GM23338 (cell line): ENCODE data around the gene POPDC3. TPM values are rescaled to one million over a fixed set of nuclear protein-coding genes. Genes with fewer than 3 reads are reported as not detected.

ENCODE experiments used
- ATAC-seq: fragments of 200-7000 bp; cut with Tn5 transposase; 3 replicates; pipeline ENCODE4 v1.9.1; 2020
- DNase-seq: peaks from one replicate; pipeline ENCODE4 v3.0.0-alpha.2; 2015; ENCODE audit warnings: low spot score
- H2AFZ ChIP-seq: fragments of 200-600 bp; sonication (generic); 2 replicates; pipeline ENCODE4 v1.8.0; 2016; ENCODE audit warnings: antibody characterized with exemption, mild to moderate bottlenecking, moderate library complexity
- H3F3A ChIP-seq: fragments of 200-600 bp; sonication (generic); replicated peaks from 2 replicates; pipeline ENCODE4 v1.8.0; 2017; ENCODE audit warnings: antibody characterized with exemption, mixed run types, low read depth
- H3K27ac ChIP-seq: fragments of 200-600 bp; sonication (generic); 2 replicates; pipeline ENCODE4 v1.6.1; 2016; ENCODE audit warnings: low read depth
- H3K27me3 ChIP-seq: fragments of 200-600 bp; sonication (generic); 2 replicates; pipeline ENCODE4 v1.8.0; 2016; ENCODE audit warnings: mild to moderate bottlenecking, mixed run types, moderate library complexity; ENCODE audit not compliant: insufficient read depth
- H3K36me3 ChIP-seq: fragments of 200-600 bp; sonication (generic); 2 replicates; pipeline ENCODE4 v1.8.0; 2016; ENCODE audit warnings: mild to moderate bottlenecking; ENCODE audit not compliant: insufficient read depth
- H3K4me1 ChIP-seq: fragments of 200-600 bp; sonication (generic); 2 replicates; pipeline ENCODE4 v1.8.0; 2016; ENCODE audit warnings: mild to moderate bottlenecking, moderate library complexity; ENCODE audit not compliant: insufficient read depth
- H3K4me2 ChIP-seq: fragments of 200-600 bp; sonication (generic); 2 replicates; pipeline ENCODE4 v1.7.1; 2017; ENCODE audit warnings: mixed run types
- H3K4me3 ChIP-seq: fragments of 200-600 bp; sonication (generic); 2 replicates; pipeline ENCODE4 v1.6.1; 2016; ENCODE audit warnings: mixed run types
- H3K79me2 ChIP-seq: fragments of 200-600 bp; sonication (generic); replicated peaks from 2 replicates; pipeline ENCODE4 v1.8.0; 2017; ENCODE audit warnings: mild to moderate bottlenecking; ENCODE audit not compliant: insufficient read depth
- H3K9me2 ChIP-seq: fragments of 200-600 bp; sonication (generic); 2 replicates; pipeline ENCODE4 v1.8.0; 2017; ENCODE audit not compliant: insufficient read depth
- H4K20me1 ChIP-seq: fragments of 200-600 bp; sonication (generic); replicated peaks from 2 replicates; pipeline ENCODE4 v1.8.0; 2017; ENCODE audit warnings: mild to moderate bottlenecking; ENCODE audit not compliant: insufficient read depth
- H3K27ac Mint-ChIP-seq: 2 replicates; pipeline ENCODE4 v1.8.0; 2020; ENCODE audit warnings: inconsistent platforms, mild to moderate bottlenecking, moderate library complexity, mixed read lengths
- H3K27me3 Mint-ChIP-seq: 3 replicates; pipeline ENCODE4 v1.8.0; 2022; ENCODE audit warnings: low read depth, mild to moderate bottlenecking, moderate library complexity, mixed read lengths, inconsistent platforms; ENCODE audit not compliant: insufficient read depth, poor library complexity
- H3K36me3 Mint-ChIP-seq: 3 replicates; pipeline ENCODE4 v1.8.0; 2021; ENCODE audit warnings: low read depth, mild to moderate bottlenecking, inconsistent platforms, moderate library complexity, mixed read lengths
- H3K4me1 Mint-ChIP-seq: 3 replicates; pipeline ENCODE4 v1.8.0; 2020; ENCODE audit warnings: mild to moderate bottlenecking, inconsistent platforms, mixed read lengths
- H3K4me3 Mint-ChIP-seq: 3 replicates; pipeline ENCODE4 v1.8.0; 2021; ENCODE audit warnings: moderate library complexity, mild to moderate bottlenecking, inconsistent platforms, mixed read lengths
- H3K9me3 Mint-ChIP-seq: 3 replicates; pipeline ENCODE4 v1.8.0; 2020; ENCODE audit warnings: moderate library complexity, mild to moderate bottlenecking, inconsistent platforms, mixed read lengths
- CREB1 ChIP-seq: fragments of 250-450 bp; sonication (Bioruptor Pico); IDR thresholded peaks from 2 replicates; pipeline ENCODE4 v1.5.0; 2020; ENCODE audit warnings: low read depth, mild to moderate bottlenecking, moderate library complexity
- CTCF ChIP-seq, 2 experiments: fragments of 200-600 bp in 1 of 2; sonication (generic) in 1 of 2; conservative IDR thresholded peaks; 2 replicates each; pipeline versions ENCODE4 v1.5.1 to v1.6.1; 2016 to 2017; ENCODE audit warnings: antibody characterized with exemption in 2 of 2, low read depth in 2 of 2, mild to moderate bottlenecking in 2 of 2, moderate library complexity in 1 of 2
- EZH2 ChIP-seq: fragments of 200-600 bp; sonication (generic); IDR thresholded peaks from one replicate; pipeline ENCODE4 v1.8.0; 2017; ENCODE audit warnings: antibody characterized with exemption, mild to moderate bottlenecking, low read depth; ENCODE audit not compliant: unreplicated experiment
- EZH2phosphoT487 ChIP-seq: fragments of 200-600 bp; sonication (generic); IDR thresholded peaks from one replicate; pipeline ENCODE4 v1.8.1; 2018; ENCODE audit warnings: antibody characterized with exemption; ENCODE audit not compliant: unreplicated experiment
- JUNB ChIP-seq: IDR thresholded peaks from one replicate; pipeline ENCODE4 v1.6.1; 2016; ENCODE audit warnings: antibody characterized with exemption; ENCODE audit not compliant: unreplicated experiment
- NANOG ChIP-seq: IDR thresholded peaks from 2 replicates; pipeline ENCODE4 v1.6.1; 2016; ENCODE audit warnings: antibody characterized with exemption, borderline replicate concordance
- POLR2AphosphoS5 ChIP-seq: IDR thresholded peaks from 2 replicates; pipeline ENCODE4 v1.6.1; 2016; ENCODE audit warnings: antibody characterized with exemption, low read depth
- STAT1 ChIP-seq: IDR thresholded peaks from one replicate; pipeline ENCODE4 v1.6.1; 2016; ENCODE audit warnings: antibody characterized with exemption; ENCODE audit not compliant: unreplicated experiment
- ZNF114 ChIP-seq: fragments of 250-450 bp; sonication (Bioruptor Pico); IDR thresholded peaks from 2 replicates; pipeline ENCODE4 v1.5.0; 2020; ENCODE audit warnings: mild to moderate bottlenecking, moderate library complexity
- ZNF331 ChIP-seq: fragments of 250-450 bp; sonication (Bioruptor Pico); IDR thresholded peaks from 2 replicates; pipeline ENCODE4 v1.5.0; 2020; ENCODE audit warnings: low read depth, mild to moderate bottlenecking, moderate library complexity
- polyA plus RNA-seq: library from polyadenylated mRNA; unstranded; fragments of >200 nt; fragmentation: Nextera tagmentation; extraction: Ambion mirVana; gene quantifications from 2 replicates; pipeline ENCODE4 v1.2.1, GENCODE V29; 2016
- total RNA-seq: library from RNA; depleted of rRNA; stranded (reverse); fragments of >200 nt; shearing (Covaris generic); gene quantifications from 2 replicates; pipeline ENCODE4 v1.2.3, GENCODE V29; 2014
- TF ChIP-seq, protein P1 (sequence below): IDR thresholded peaks from 2 replicates; pipeline ENCODE4 v1.6.1; 2016; ENCODE audit warnings: antibody characterized with exemption
- TF ChIP-seq, protein P2 (sequence below): IDR thresholded peaks from one replicate; pipeline ENCODE4 v1.6.1; 2018; ENCODE audit warnings: antibody characterized with exemption; ENCODE audit not compliant: unreplicated experiment

Gene POPDC3
- total and polyA plus RNA-seq, 2 experiments from 2014 or later = 5.1 to 5.7 TPM

DNA sequence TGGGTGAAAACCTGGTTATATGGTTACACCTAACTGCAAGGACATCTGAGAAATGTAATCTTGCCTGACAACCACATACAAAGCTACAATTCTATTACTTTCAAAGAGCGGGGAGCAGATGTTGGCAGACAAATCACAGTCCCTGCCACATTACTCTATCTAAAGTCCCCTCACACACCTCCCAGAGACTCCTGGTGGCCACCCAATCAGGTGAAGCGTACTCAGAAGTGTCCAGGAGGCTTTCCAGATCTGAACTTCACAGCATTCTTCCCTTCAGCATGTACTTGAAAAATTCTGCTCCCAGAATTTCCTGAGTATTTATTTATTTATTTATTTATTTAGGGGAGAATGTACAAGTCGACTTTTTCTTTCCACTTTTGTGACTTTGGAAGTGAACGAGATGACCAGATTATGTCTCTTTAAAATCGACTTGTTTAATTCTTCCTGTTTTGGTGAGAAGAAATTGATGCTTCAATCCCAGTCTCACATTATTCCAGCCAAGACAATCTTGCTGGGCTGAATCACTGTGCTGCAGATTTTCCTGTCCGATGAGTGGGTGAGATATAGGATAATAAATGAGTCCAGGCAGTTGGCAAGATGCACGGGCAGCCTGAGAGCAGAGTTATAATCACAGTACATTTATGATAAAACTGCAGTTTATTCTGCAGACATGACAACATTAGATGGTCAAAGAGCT lies 46.9 kb upstream of the POPDC3 start (continued):
- TF ChIP-seq STAT1 (no peak), NANOG (no peak), POLR2AphosphoS5 (no peak), ZNF114 (no peak), CTCF (conservative IDR thresholded peaks at IDR 0.05; ENCODE audit: low read depth in 2 of 2) (no peak), JUNB (no peak), EZH2 (no peak), ZNF331 (CRISPR knock-in tag) (no peak), CREB1 (no peak)
- TF ChIP-seq, protein P1, sequence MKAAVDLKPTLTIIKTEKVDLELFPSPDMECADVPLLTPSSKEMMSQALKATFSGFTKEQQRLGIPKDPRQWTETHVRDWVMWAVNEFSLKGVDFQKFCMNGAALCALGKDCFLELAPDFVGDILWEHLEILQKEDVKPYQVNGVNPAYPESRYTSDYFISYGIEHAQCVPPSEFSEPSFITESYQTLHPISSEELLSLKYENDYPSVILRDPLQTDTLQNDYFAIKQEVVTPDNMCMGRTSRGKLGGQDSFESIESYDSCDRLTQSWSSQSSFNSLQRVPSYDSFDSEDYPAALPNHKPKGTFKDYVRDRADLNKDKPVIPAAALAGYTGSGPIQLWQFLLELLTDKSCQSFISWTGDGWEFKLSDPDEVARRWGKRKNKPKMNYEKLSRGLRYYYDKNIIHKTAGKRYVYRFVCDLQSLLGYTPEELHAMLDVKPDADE = no peak
- TF ChIP-seq, protein P2, sequence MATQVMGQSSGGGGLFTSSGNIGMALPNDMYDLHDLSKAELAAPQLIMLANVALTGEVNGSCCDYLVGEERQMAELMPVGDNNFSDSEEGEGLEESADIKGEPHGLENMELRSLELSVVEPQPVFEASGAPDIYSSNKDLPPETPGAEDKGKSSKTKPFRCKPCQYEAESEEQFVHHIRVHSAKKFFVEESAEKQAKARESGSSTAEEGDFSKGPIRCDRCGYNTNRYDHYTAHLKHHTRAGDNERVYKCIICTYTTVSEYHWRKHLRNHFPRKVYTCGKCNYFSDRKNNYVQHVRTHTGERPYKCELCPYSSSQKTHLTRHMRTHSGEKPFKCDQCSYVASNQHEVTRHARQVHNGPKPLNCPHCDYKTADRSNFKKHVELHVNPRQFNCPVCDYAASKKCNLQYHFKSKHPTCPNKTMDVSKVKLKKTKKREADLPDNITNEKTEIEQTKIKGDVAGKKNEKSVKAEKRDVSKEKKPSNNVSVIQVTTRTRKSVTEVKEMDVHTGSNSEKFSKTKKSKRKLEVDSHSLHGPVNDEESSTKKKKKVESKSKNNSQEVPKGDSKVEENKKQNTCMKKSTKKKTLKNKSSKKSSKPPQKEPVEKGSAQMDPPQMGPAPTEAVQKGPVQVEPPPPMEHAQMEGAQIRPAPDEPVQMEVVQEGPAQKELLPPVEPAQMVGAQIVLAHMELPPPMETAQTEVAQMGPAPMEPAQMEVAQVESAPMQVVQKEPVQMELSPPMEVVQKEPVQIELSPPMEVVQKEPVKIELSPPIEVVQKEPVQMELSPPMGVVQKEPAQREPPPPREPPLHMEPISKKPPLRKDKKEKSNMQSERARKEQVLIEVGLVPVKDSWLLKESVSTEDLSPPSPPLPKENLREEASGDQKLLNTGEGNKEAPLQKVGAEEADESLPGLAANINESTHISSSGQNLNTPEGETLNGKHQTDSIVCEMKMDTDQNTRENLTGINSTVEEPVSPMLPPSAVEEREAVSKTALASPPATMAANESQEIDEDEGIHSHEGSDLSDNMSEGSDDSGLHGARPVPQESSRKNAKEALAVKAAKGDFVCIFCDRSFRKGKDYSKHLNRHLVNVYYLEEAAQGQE = no peak

DNA sequence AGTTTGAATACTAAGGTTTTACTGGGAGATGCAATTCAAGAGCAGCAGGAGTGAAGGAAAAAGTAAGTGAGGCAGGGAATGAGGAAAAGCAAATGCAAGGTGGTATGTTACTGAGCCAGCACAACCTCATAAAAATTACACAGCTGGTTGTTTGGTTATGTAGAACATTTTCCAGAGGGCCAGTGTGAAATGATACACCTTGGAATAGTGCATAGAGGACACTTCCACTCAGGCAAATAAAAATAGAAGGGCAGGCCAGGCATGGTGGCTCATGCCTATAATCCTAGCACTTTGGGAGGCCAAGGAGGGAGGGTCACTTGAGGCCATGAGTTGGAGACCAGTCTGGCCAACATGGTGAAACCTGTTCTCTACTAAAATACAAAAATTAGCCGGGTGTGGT lies 43.4 kb upstream of the POPDC3 start:
- no peak overlapping the region for H3K4me3 Mint-ChIP-seq
- DNase-seq (no peak), ATAC-seq (no peak)
- Histone ChIP-seq H3K4me3 (no peak overlapping the region), H4K20me1 (no peaks in the 10 kb centered on the region), H3K27ac (no peak overlapping the region), H3K4me1 (no peaks in the 10 kb centered on the region), H3K4me2 (no peak overlapping the region), H3K79me2 (no peaks in the 10 kb centered on the region), H3K36me3 (no peaks in the 10 kb centered on the region), H2AFZ (no peak overlapping the region), H3K27me3 (no peaks in the 10 kb centered on the region), H3K9me2 (no peaks in the 10 kb centered on the region), H3F3A (no peaks in the 10 kb centered on the region)
- H3K4me1 Mint-ChIP-seq = no peaks in the 10 kb centered on the region
- no peaks in the 10 kb centered on the region for H3K9me3 Mint-ChIP-seq
- H3K36me3 Mint-ChIP-seq = no peaks in the 10 kb centered on the region
- H3K27ac Mint-ChIP-seq = no peak overlapping the region
- no peaks in the 10 kb centered on the region for H3K27me3 Mint-ChIP-seq
- TF ChIP-seq, protein P1 = no peak
- TF ChIP-seq STAT1 = no peak
- TF ChIP-seq, protein P2 = no peak
- TF ChIP-seq POLR2AphosphoS5 = no peak
- TF ChIP-seq ZNF331 (CRISPR knock-in tag) = no peak
- TF ChIP-seq EZH2phosphoT487 = no peak
- no peak for TF ChIP-seq EZH2
- TF ChIP-seq NANOG = no peak
- no peak for TF ChIP-seq ZNF114
- TF ChIP-seq CTCF (conservative IDR thresholded peaks at IDR 0.05; ENCODE audit: low read depth in 2 of 2) = no peak
